Keratinocyte (primary cell): ENCODE data around the gene ABCA10. TPM values are rescaled to one million over a fixed set of nuclear protein-coding genes. Genes with fewer than 3 reads are reported as not detected.

Source experiments
- DNase-seq: peaks from one replicate; pipeline ENCODE4 v3.0.0-alpha.2; 2011; ENCODE audit warnings: low read depth, missing footprints, low spot score
- FAIRE-seq: peaks from 2 replicates; lab custom pipeline; 2011; peaks lifted over from hg19 to GRCh38; lab: Jason Lieb, UNC
- H2AFZ ChIP-seq: 2 replicates; pipeline ENCODE4 v1.6.0; 2012; ENCODE audit warnings: low read length, control low read depth, inconsistent platforms; ENCODE audit not compliant: control insufficient read depth
- H3K27ac ChIP-seq: 2 replicates; pipeline ENCODE4 v1.5.1; 2011; ENCODE audit warnings: low read length; ENCODE audit not compliant: control insufficient read depth, insufficient read depth
- H3K27me3 ChIP-seq: 3 replicates; pipeline ENCODE4 v1.6.0; 2011; ENCODE audit warnings: low read length; ENCODE audit not compliant: control insufficient read depth, insufficient read depth; ENCODE audit errors: extremely low read depth
- H3K36me3 ChIP-seq, 2 experiments: 2 replicates in 1 of 2; 3 replicates in 1 of 2; pipeline ENCODE4 v1.5.1; 2011; ENCODE audit warnings: low read length in 2 of 2, mild to moderate bottlenecking in 1 of 2; ENCODE audit not compliant: control insufficient read depth in 2 of 2, insufficient read depth in 2 of 2; ENCODE audit errors: extremely low read depth in 1 of 2
- H3K4me1 ChIP-seq: 3 replicates; pipeline ENCODE4 v1.5.1; 2011; ENCODE audit warnings: low read length; ENCODE audit not compliant: control insufficient read depth, insufficient read depth; ENCODE audit errors: extremely low read depth
- H3K4me2 ChIP-seq: 3 replicates; pipeline ENCODE4 v1.6.0; 2011; ENCODE audit warnings: low read depth, low read length; ENCODE audit not compliant: control insufficient read depth, insufficient read depth; ENCODE audit errors: extremely low read depth
- H3K4me3 ChIP-seq, 3 experiments: fragments of 200-600 bp in 1 of 3; sonication (generic) in 1 of 3; 2 replicates in 2 of 3; 3 replicates in 1 of 3; pipeline ENCODE4 v1.5.1; 2011 to 2016; ENCODE audit warnings: low read length in 3 of 3, mild to moderate bottlenecking in 3 of 3, control low read depth in 2 of 3, inconsistent platforms in 1 of 3, low read depth in 1 of 3, mixed read lengths in 1 of 3, mixed run types in 1 of 3, moderate library complexity in 1 of 3; ENCODE audit not compliant: control insufficient read depth in 2 of 3, insufficient read depth in 2 of 3; ENCODE audit errors: extremely low read depth in 1 of 3
- H3K79me2 ChIP-seq: 2 replicates; pipeline ENCODE4 v1.6.0; 2012; ENCODE audit warnings: low read length; ENCODE audit not compliant: control insufficient read depth, insufficient read depth
- H3K9ac ChIP-seq: 3 replicates; pipeline ENCODE4 v1.6.0; 2011; ENCODE audit warnings: low read length; ENCODE audit not compliant: control insufficient read depth, insufficient read depth; ENCODE audit errors: extremely low read depth
- H3K9me1 ChIP-seq: 3 replicates; pipeline ENCODE4 v1.6.0; 2011; ENCODE audit warnings: low read length; ENCODE audit not compliant: control insufficient read depth, insufficient read depth; ENCODE audit errors: extremely low read depth
- H3K9me3 ChIP-seq: 2 replicates; pipeline ENCODE4 v1.5.1; 2012; ENCODE audit warnings: low read depth, low read length; ENCODE audit not compliant: control insufficient read depth
- H4K20me1 ChIP-seq: 3 replicates; pipeline ENCODE4 v1.6.0; 2011; ENCODE audit warnings: low read length; ENCODE audit not compliant: control insufficient read depth, insufficient read depth; ENCODE audit errors: extremely low read depth
- EZH2 ChIP-seq: IDR thresholded peaks from one replicate; pipeline ENCODE4 v1.6.1; 2012; ENCODE audit warnings: inconsistent platforms, mild to moderate bottlenecking, low read length, moderate library complexity
- dilution Hi-C: fragments of 300-500 bp; cut with MboI; formaldehyde crosslinking; loops from one replicate; pipeline ENCODE4 v1.7.0; 2020; ENCODE audit warnings: low sequenced_read_pairs; ENCODE audit not compliant: extremely low pct_ligation_motif_present
- polyA plus RNA-seq, 5 experiments: library from polyadenylated mRNA; depleted of rRNA in 3 of 5; stranded (reverse) in 3 of 5; stranded (forward) in 1 of 5; unstranded in 1 of 5; fragments of >200 nt; gene quantifications; 1 replicate in 1 of 5; 2 replicates in 3 of 5; 3 replicates in 1 of 5; pipeline versions ENCODE4 v1.2.1 to v1.2.3, GENCODE V29; 2011 to 2012; ENCODE audit warnings: missing spikeins in 2 of 5, low read depth in 1 of 5, low replicate concordance in 1 of 5
- TF ChIP-seq, protein P1 (sequence below), 3 experiments: IDR thresholded peaks in 1 of 3; conservative IDR thresholded peaks in 1 of 3; optimal IDR thresholded peaks in 1 of 3; 2 replicates in 2 of 3; 3 replicates in 1 of 3; pipeline versions ENCODE3 to v1.5.1; 2011; ENCODE audit warnings: low read length in 3 of 3, mild to moderate bottlenecking in 3 of 3, moderate library complexity in 2 of 3, control low read depth in 1 of 3, inconsistent platforms in 1 of 3; ENCODE audit not compliant: insufficient read depth in 2 of 3; ENCODE audit errors: extremely low read depth in 1 of 3

The ABCA10 gene
- polyA plus RNA-seq, 1 donor (not counting 4 experiments of a cell fraction or from before 2014, with no cell fraction given), result 0.46 TPM

DNA sequence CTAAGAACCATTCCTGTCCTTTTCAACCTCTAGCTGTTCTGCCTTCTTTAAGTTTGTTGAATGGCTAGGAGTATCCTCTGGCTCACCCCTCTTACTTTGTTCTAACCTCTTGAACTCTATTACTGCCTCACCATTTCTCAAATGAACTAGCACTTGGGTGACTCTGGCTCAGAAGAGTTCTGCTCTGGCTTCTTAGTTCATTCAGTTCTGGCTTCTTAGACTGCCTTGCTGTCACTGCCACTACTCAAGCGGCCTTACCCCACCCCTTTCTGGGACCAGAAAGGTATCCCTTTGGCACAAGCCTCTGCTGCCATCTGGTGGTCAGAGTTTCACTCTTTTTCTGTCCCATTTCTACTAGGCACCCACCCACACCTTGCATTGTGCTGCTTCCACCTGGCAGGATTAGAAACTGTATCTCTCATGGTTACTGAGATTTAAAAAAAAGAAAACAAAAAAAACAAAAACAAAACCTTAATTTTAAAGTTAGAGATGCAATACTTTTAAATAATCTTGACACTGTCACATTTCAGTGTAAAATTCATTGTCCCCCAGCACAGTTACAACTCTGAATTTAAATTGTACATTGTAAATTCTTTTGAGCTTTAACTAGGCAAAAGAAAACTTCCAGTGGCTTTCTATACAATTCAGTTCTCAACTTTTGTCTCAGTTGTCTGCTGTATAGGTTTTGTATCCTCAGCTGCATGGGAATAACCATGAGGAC lies 6.9 kb upstream of the ABCA10 start:
- Histone ChIP-seq H3K79me2 (no peaks in the 10 kb centered on the region), H3K27ac (no peak overlapping the region), H3K9me1 (no peaks in the 10 kb centered on the region), H3K4me1 (no peaks in the 10 kb centered on the region), H4K20me1 (no peaks in the 10 kb centered on the region), H3K9me3 (no peaks in the 10 kb centered on the region), H2AFZ (no peak overlapping the region), H3K9ac (no peak overlapping the region), H3K4me2 (no peak overlapping the region), H3K36me3 (no peaks in the 10 kb centered on the region), H3K27me3 (no peaks in the 10 kb centered on the region), H3K4me3 (no peak overlapping the region)
- no peak for TF ChIP-seq EZH2
- TF ChIP-seq, protein P1, sequence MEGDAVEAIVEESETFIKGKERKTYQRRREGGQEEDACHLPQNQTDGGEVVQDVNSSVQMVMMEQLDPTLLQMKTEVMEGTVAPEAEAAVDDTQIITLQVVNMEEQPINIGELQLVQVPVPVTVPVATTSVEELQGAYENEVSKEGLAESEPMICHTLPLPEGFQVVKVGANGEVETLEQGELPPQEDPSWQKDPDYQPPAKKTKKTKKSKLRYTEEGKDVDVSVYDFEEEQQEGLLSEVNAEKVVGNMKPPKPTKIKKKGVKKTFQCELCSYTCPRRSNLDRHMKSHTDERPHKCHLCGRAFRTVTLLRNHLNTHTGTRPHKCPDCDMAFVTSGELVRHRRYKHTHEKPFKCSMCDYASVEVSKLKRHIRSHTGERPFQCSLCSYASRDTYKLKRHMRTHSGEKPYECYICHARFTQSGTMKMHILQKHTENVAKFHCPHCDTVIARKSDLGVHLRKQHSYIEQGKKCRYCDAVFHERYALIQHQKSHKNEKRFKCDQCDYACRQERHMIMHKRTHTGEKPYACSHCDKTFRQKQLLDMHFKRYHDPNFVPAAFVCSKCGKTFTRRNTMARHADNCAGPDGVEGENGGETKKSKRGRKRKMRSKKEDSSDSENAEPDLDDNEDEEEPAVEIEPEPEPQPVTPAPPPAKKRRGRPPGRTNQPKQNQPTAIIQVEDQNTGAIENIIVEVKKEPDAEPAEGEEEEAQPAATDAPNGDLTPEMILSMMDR (optimal IDR thresholded peaks at IDR 0.05 in 1 of 3, IDR thresholded peaks at IDR 0.05 in 1 of 3, conservative IDR thresholded peaks at IDR 0.05 in 1 of 3; ENCODE audit: extremely low read depth in 1 of 3, insufficient read depth in 2 of 3, low read length in 3 of 3), result peak; percentile 75 to 85 (median 79)
- dilution Hi-C loops, result no loop called here
- DNase-seq (peak; percentile 42), FAIRE-seq (peak; percentile 26)

DNA sequence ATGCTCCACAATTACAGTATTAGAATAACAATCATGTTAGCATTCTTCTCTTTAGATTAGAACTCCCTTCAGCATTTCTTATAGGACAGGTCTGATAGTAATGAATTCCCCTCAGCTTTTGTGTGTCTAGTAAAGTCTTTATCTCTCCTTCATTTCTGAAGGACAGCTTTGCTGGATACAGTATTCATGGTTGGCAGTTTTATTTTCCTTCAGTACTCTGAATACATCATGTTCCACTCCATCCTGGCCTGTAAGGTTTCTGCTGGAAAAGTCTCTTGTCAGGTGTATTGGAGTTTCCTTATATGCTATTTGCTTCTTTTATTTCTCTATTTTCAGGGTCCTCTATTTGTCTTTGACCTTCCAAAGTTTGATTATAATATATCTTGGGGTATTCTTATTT lies 4.0 kb upstream of the ABCA10 start:
- Histone ChIP-seq H3K4me2 (no peak overlapping the region), H3K36me3 (no peaks in the 10 kb centered on the region), H3K9ac (no peak overlapping the region), H3K4me1 (no peaks in the 10 kb centered on the region), H3K9me3 (no peaks in the 10 kb centered on the region), H3K79me2 (no peaks in the 10 kb centered on the region), H3K9me1 (no peaks in the 10 kb centered on the region), H3K27ac (no peak overlapping the region), H2AFZ (no peak overlapping the region), H3K27me3 (no peaks in the 10 kb centered on the region), H3K4me3 (no peak overlapping the region), H4K20me1 (no peaks in the 10 kb centered on the region)
- no peak for TF ChIP-seq EZH2
- TF ChIP-seq, protein P1 (optimal IDR thresholded peaks at IDR 0.05 in 1 of 3, IDR thresholded peaks at IDR 0.05 in 1 of 3, conservative IDR thresholded peaks at IDR 0.05 in 1 of 3; ENCODE audit: extremely low read depth in 1 of 3, insufficient read depth in 2 of 3, low read length in 3 of 3), result no peak
- FAIRE-seq (no peak), DNase-seq (no peak)
- dilution Hi-C loops, result no loop called here
